Astrocyte (in vitro differentiated cells and primary cell): ENCODE results near the gene IGFBP2. TPM values are rescaled to one million over a fixed set of nuclear protein-coding genes. Genes with fewer than 3 reads are reported as not detected.

Experiments
- DNase-seq: peaks from one replicate; pipeline ENCODE4 v3.0.0-alpha.2; 2010; ENCODE audit warnings: low read depth
- FAIRE-seq: peaks from 2 replicates; lab custom pipeline; 2011; peaks lifted over from hg19 to GRCh38; lab: Jason Lieb, UNC
- H2AFZ ChIP-seq: 2 replicates; pipeline ENCODE4 v1.6.0; 2012; ENCODE audit warnings: low read depth, low read length, inconsistent platforms
- H3K27ac ChIP-seq: 2 replicates; pipeline ENCODE4 v1.5.1; 2011; ENCODE audit warnings: low read depth, low read length, inconsistent platforms
- H3K27me3 ChIP-seq: 2 replicates; pipeline ENCODE4 v1.6.0; 2011; ENCODE audit warnings: low read length, inconsistent platforms; ENCODE audit not compliant: insufficient read depth
- H3K36me3 ChIP-seq: 2 replicates; pipeline ENCODE4 v1.5.1; 2011; ENCODE audit warnings: low read length, inconsistent platforms; ENCODE audit not compliant: insufficient read depth
- H3K4me1 ChIP-seq: 2 replicates; pipeline ENCODE4 v1.5.1; 2011; ENCODE audit warnings: low read length, inconsistent platforms; ENCODE audit not compliant: insufficient read depth
- H3K4me2 ChIP-seq: 2 replicates; pipeline ENCODE4 v1.6.0; 2012; ENCODE audit warnings: low read length, inconsistent platforms
- H3K4me3 ChIP-seq: 2 replicates; pipeline ENCODE4 v1.5.1; 2011; ENCODE audit warnings: low read depth, mild to moderate bottlenecking, low read length, inconsistent platforms; ENCODE audit not compliant: insufficient read depth
- H3K79me2 ChIP-seq: 2 replicates; pipeline ENCODE4 v1.6.0; 2012; ENCODE audit warnings: mild to moderate bottlenecking, low read length, inconsistent platforms; ENCODE audit not compliant: insufficient read depth
- H3K9ac ChIP-seq: 2 replicates; pipeline ENCODE4 v1.6.0; 2012; ENCODE audit warnings: mild to moderate bottlenecking, low read length, inconsistent platforms
- H3K9me3 ChIP-seq: 2 replicates; pipeline ENCODE4 v1.5.1; 2012; ENCODE audit warnings: low read depth, mild to moderate bottlenecking, low read length, inconsistent platforms; ENCODE audit not compliant: insufficient read depth
- H4K20me1 ChIP-seq: 2 replicates; pipeline ENCODE4 v1.6.0; 2012; ENCODE audit warnings: low read length, inconsistent platforms; ENCODE audit not compliant: insufficient read depth
- H3K27ac Mint-ChIP-seq: one replicate; pipeline ENCODE4 v1.8.0; 2021; ENCODE audit warnings: mild to moderate bottlenecking, mixed read lengths; ENCODE audit not compliant: unreplicated experiment
- H3K27me3 Mint-ChIP-seq: one replicate; pipeline ENCODE4 v1.8.0; 2021; ENCODE audit warnings: low read depth, mixed read lengths; ENCODE audit not compliant: unreplicated experiment
- H3K36me3 Mint-ChIP-seq: one replicate; pipeline ENCODE4 v1.8.0; 2021; ENCODE audit warnings: low read depth, mixed read lengths; ENCODE audit not compliant: unreplicated experiment
- H3K4me1 Mint-ChIP-seq: one replicate; pipeline ENCODE4 v1.8.0; 2021; ENCODE audit warnings: low read depth, mixed read lengths; ENCODE audit not compliant: unreplicated experiment
- H3K4me3 Mint-ChIP-seq: one replicate; pipeline ENCODE4 v1.8.0; 2021; ENCODE audit warnings: mild to moderate bottlenecking, moderate library complexity, mixed read lengths; ENCODE audit not compliant: unreplicated experiment
- H3K9me3 Mint-ChIP-seq: one replicate; pipeline ENCODE4 v1.8.0; 2021; ENCODE audit warnings: mild to moderate bottlenecking, mixed read lengths; ENCODE audit not compliant: unreplicated experiment
- CTCF ChIP-seq: IDR thresholded peaks from 2 replicates; pipeline ENCODE4 v1.5.1; 2011; ENCODE audit warnings: low read depth, mild to moderate bottlenecking, inconsistent platforms, low read length, moderate library complexity; ENCODE audit not compliant: insufficient read depth
- EZH2 ChIP-seq: IDR thresholded peaks from 2 replicates; pipeline ENCODE4 v1.6.1; 2012; ENCODE audit warnings: mild to moderate bottlenecking, low read length, inconsistent platforms; ENCODE audit not compliant: insufficient read depth
- total RNA-seq: library from RNA; stranded (reverse); gene quantifications from 2 replicates; pipeline ENCODE4 v1.2.1, GENCODE V29; 2021

Gene IGFBP2
- total RNA-seq, 1 donor from 2014 or later: 944 TPM

GRCh38 chr2:216622526-216622925 is 10.7 kb upstream of the IGFBP2 start:
- no peak overlapping the region for H3K4me2 ChIP-seq
- no peak overlapping the region for H3K4me3 ChIP-seq
- FAIRE-seq (no peak), DNase-seq (no peak)
- peaks cover 2% of the 10 kb centered on the region for H3K9me3 ChIP-seq
- H3K9ac ChIP-seq: no peak overlapping the region
- no peak overlapping the region for H3K27ac ChIP-seq
- H2AFZ ChIP-seq: no peak overlapping the region
- Mint-ChIP-seq H3K9me3 (no peaks in the 10 kb centered on the region), H3K4me3 (no peak overlapping the region), H3K27me3 (no peaks in the 10 kb centered on the region), H3K27ac (no peak overlapping the region), H3K4me1 (peaks cover 14% of the 10 kb centered on the region), H3K36me3 (no peaks in the 10 kb centered on the region)
- TF ChIP-seq EZH2: no peak
- no peak for TF ChIP-seq CTCF
- H4K20me1 ChIP-seq: no peaks in the 10 kb centered on the region
- H3K79me2 ChIP-seq: no peaks in the 10 kb centered on the region
- H3K4me1 ChIP-seq: no peaks in the 10 kb centered on the region
- peaks cover 3% of the 10 kb centered on the region for H3K27me3 ChIP-seq
- H3K36me3 ChIP-seq: no peaks in the 10 kb centered on the region

- Histone ChIP-seq H3K4me2 (no peak overlapping the region), H2AFZ (no peak overlapping the region)
- no peak for FAIRE-seq
Observed at GRCh38 chr2:216624251-216624650, 9.0 kb upstream of the IGFBP2 start.

More at GRCh38 chr2:216624251-216624650, 9.0 kb upstream of the IGFBP2 start:
- Mint-ChIP-seq H3K4me1 (peaks cover 9% of the 10 kb centered on the region), H3K27me3 (no peaks in the 10 kb centered on the region), H3K27ac (no peak overlapping the region), H3K4me3 (no peak overlapping the region), H3K36me3 (no peaks in the 10 kb centered on the region), H3K9me3 (no peaks in the 10 kb centered on the region)
- TF ChIP-seq CTCF (no peak), EZH2 (no peak)
- no peaks in the 10 kb centered on the region for H4K20me1 ChIP-seq
- no peaks in the 10 kb centered on the region for H3K36me3 ChIP-seq
- no peaks in the 10 kb centered on the region for H3K79me2 ChIP-seq
- no peaks in the 10 kb centered on the region for H3K27me3 ChIP-seq
- no peaks in the 10 kb centered on the region for H3K4me1 ChIP-seq
- no peak overlapping the region for H3K9ac ChIP-seq
- no peak overlapping the region for H3K27ac ChIP-seq
- no peak for DNase-seq
- H3K4me3 ChIP-seq: no peak overlapping the region
- H3K9me3 ChIP-seq: peaks cover 2% of the 10 kb centered on the region
